Measurements from ENCODE around the gene PNPLA7. TPM values are rescaled to one million over a fixed set of nuclear protein-coding genes. Genes with fewer than 3 reads are reported as not detected.
"Not testable (repeated sequence)": the region's sequence is repeated elsewhere in the genome, so short reads cannot be mapped to it uniquely, and the experiment has no call there.

Gene PNPLA7
- total RNA-seq = 2.4 and 2.8 TPM in 2 replicates

- no peak for DNase-seq (ENCODE audit: extremely low read depth, low read depth, low spot score)
Measured at GRCh38 chr9:137550231-137550621, at the start of gene PNPLA7. Gene PNPLA7 (minus strand): TSS chr9:137550402. CDS start chr9:137550197, 205 bp downstream.

GRCh38 chr9:137598943-137599342, 48.7 kb upstream of the PNPLA7 start:
- no peak for DNase-seq (ENCODE audit: extremely low read depth, low read depth, low spot score)

- DNase-seq (ENCODE audit: extremely low read depth, low read depth, low spot score) = not testable (repeated sequence)
Measured at GRCh38 chr9:137596577-137596976, 46.4 kb upstream of the PNPLA7 start.

- DNase-seq (ENCODE audit: extremely low read depth, low read depth, low spot score) = no peak
Measured at GRCh38 chr9:137593176-137593575, 43.0 kb upstream of the PNPLA7 start.

GRCh38 chr9:137592767-137593166, 42.6 kb upstream of the PNPLA7 start:
- DNase-seq (ENCODE audit: extremely low read depth, low read depth, low spot score) = no peak

GRCh38 chr9:137590469-137591383, 40.5 kb upstream of the PNPLA7 start, which contains the start of gene ZMYND19:
Gene ZMYND19 (minus strand): TSS chr9:137590512. CDS start chr9:137590263, 249 bp downstream.
- no peak for DNase-seq (ENCODE audit: extremely low read depth, low read depth, low spot score)

- no peak for DNase-seq (ENCODE audit: extremely low read depth, low read depth, low spot score)
Measured at GRCh38 chr9:137590123-137590468, 39.9 kb upstream of the PNPLA7 start.

- DNase-seq (ENCODE audit: extremely low read depth, low read depth, low spot score) = no peak
Measured at GRCh38 chr9:137589441-137590122, 39.4 kb upstream of the PNPLA7 start.

GRCh38 chr9:137588891-137589290, 38.7 kb upstream of the PNPLA7 start:
- DNase-seq (ENCODE audit: extremely low read depth, low read depth, low spot score) = no peak

GRCh38 chr9:137588311-137588710, 38.1 kb upstream of the PNPLA7 start:
- no peak for DNase-seq (ENCODE audit: extremely low read depth, low read depth, low spot score)

GRCh38 chr9:137586854-137587253, 36.7 kb upstream of the PNPLA7 start:
- DNase-seq (ENCODE audit: extremely low read depth, low read depth, low spot score) = no peak

- no peak for DNase-seq (ENCODE audit: extremely low read depth, low read depth, low spot score)
Measured at GRCh38 chr9:137583957-137584356, 33.8 kb upstream of the PNPLA7 start.

GRCh38 chr9:137583347-137583746, 33.1 kb upstream of the PNPLA7 start:
- DNase-seq (ENCODE audit: extremely low read depth, low read depth, low spot score) = no peak

- no peak for DNase-seq (ENCODE audit: extremely low read depth, low read depth, low spot score)
Measured at GRCh38 chr9:137582286-137582860, 32.2 kb upstream of the PNPLA7 start.

GRCh38 chr9:137581361-137582285, 31.4 kb upstream of the PNPLA7 start:
- no peak for DNase-seq (ENCODE audit: extremely low read depth, low read depth, low spot score)

GRCh38 chr9:137580954-137581322, 30.7 kb upstream of the PNPLA7 start:
- DNase-seq (ENCODE audit: extremely low read depth, low read depth, low spot score) = no peak

- no peak for DNase-seq (ENCODE audit: extremely low read depth, low read depth, low spot score)
Measured at GRCh38 chr9:137580209-137580953, 30.2 kb upstream of the PNPLA7 start.

- no peak for DNase-seq (ENCODE audit: extremely low read depth, low read depth, low spot score)
Measured at GRCh38 chr9:137579259-137579604, 29.0 kb upstream of the PNPLA7 start.

- DNase-seq (ENCODE audit: extremely low read depth, low read depth, low spot score) = peak; percentile 36
Measured at GRCh38 chr9:137578518-137579258, 28.5 kb upstream of the PNPLA7 start, which contains the start of gene DPH7. Gene DPH7 (minus strand): TSS chr9:137578925. CDS start chr9:137578777, 148 bp downstream.
